ENCODE data around the gene MATCAP1. TPM values are rescaled to one million over a fixed set of nuclear protein-coding genes. Genes with fewer than 3 reads are reported as not detected.

Gene MATCAP1
- total RNA-seq, 2 experiments from 2014 or later, result 9.7 to 10.6 TPM

- TF ChIP-seq CTCF (IDR thresholded peaks at IDR 0.05), result no peak
- peak in 1 of 14 experiments; percentile 23 for DNase-seq
- Mint-ChIP-seq H3K27ac (peak overlapping the region; percentile 92), H3K27me3 (no peaks in the 10 kb centered on the region), H3K9me3 (no peaks in the 10 kb centered on the region), H3K4me1 (ENCODE audit: low read depth) (peaks cover 54% of the 10 kb centered on the region), H3K4me3 (peak overlapping the region; percentile 39), H3K36me3 (ENCODE audit: low read depth) (peaks cover 26% of the 10 kb centered on the region)
- intact Hi-C loops (cut with DNase I, micrococcal nuclease), result loop anchor here in 1 of 2 experiments (10.0 kb wide), 1 partner anchor 621 kb away; the partner anchor contains the start of genes CENPT, NUTF2 and THAP11
- H3K4me3 ChIP-seq (ENCODE audit: low read length), result no peak overlapping the region
- ChIA-PET CTCF (interaction anchor here (1.2 kb wide), 1 partner anchor 69 kb away, joined by 3 read pairs; no protein-coding TSS in a partner anchor), POLR2A (interaction anchor here (0.6 to 1.3 kb wide), 4 partner anchors 21 to 206 kb away, joined by 3 read pairs; partner anchors contain the start of genes FHOD1 and SLC9A5)
- H3K27me3 ChIP-seq (ENCODE audit: control insufficient read depth in 1 of 2, insufficient read depth in 2 of 2, low read length in 2 of 2), result no peaks in the 10 kb centered on the region
- H3K27ac ChIP-seq (ENCODE audit: low read depth in 1 of 2, low read length in 2 of 2), result peak overlapping the region; percentile 4 to 61
- no peak for ATAC-seq (ENCODE audit: poor library complexity)
- H3K4me1 ChIP-seq (ENCODE audit: insufficient read depth, low read length), result peaks cover 55% of the 10 kb centered on the region
- no peaks in the 10 kb centered on the region for H3K9me3 ChIP-seq (ENCODE audit: control insufficient read depth in 1 of 2, insufficient read depth in 1 of 2, low read length in 2 of 2)
- peaks cover 10% of the 10 kb centered on the region for H3K36me3 ChIP-seq (ENCODE audit: insufficient read depth, low read length)
These were observed 40.2 kb upstream of the MATCAP1 start for GRCh38 chr16:67223992-67224391.

- Histone ChIP-seq H3K27me3 (ENCODE audit: control insufficient read depth in 1 of 2, insufficient read depth in 2 of 2, low read length in 2 of 2) (no peaks in the 10 kb centered on the region), H3K9me3 (ENCODE audit: control insufficient read depth in 1 of 2, insufficient read depth in 1 of 2, low read length in 2 of 2) (no peaks in the 10 kb centered on the region), H3K4me1 (ENCODE audit: insufficient read depth, low read length) (no peaks in the 10 kb centered on the region), H3K4me3 (ENCODE audit: low read length) (no peak overlapping the region), H3K27ac (ENCODE audit: low read depth in 1 of 2, low read length in 2 of 2) (no peak overlapping the region), H3K36me3 (ENCODE audit: insufficient read depth, low read length) (no peaks in the 10 kb centered on the region)
- no peak for DNase-seq
- intact Hi-C loops (cut with DNase I, micrococcal nuclease), result no loop called here
- H3K36me3 Mint-ChIP-seq (ENCODE audit: low read depth), result peaks cover 9% of the 10 kb centered on the region
- CTCF ChIA-PET, result interaction anchor here (0.7 kb wide), 1 partner anchor 19 kb away, joined by 3 read pairs; no protein-coding TSS in a partner anchor
- no peak overlapping the region for H3K4me3 Mint-ChIP-seq
- H3K27me3 Mint-ChIP-seq, result no peaks in the 10 kb centered on the region
- TF ChIP-seq CTCF (IDR thresholded peaks at IDR 0.05), result no peak
- POLR2A ChIA-PET, result no interaction called here
- no peak overlapping the region for H3K27ac Mint-ChIP-seq
- no peaks in the 10 kb centered on the region for H3K9me3 Mint-ChIP-seq
- no peaks in the 10 kb centered on the region for H3K4me1 Mint-ChIP-seq (ENCODE audit: low read depth)
- ATAC-seq (ENCODE audit: poor library complexity), result no peak
These were observed 33.1 kb upstream of the MATCAP1 start for GRCh38 chr16:67216612-67217490.

- no peaks in the 10 kb centered on the region for H3K9me3 Mint-ChIP-seq
- H3K36me3 ChIP-seq (ENCODE audit: insufficient read depth, low read length), result peaks cover 6% of the 10 kb centered on the region
- H3K4me3 ChIP-seq (ENCODE audit: low read length), result no peak overlapping the region
- H3K27ac ChIP-seq (ENCODE audit: low read depth in 1 of 2, low read length in 2 of 2), result no peak overlapping the region
- no peaks in the 10 kb centered on the region for H3K9me3 ChIP-seq (ENCODE audit: control insufficient read depth in 1 of 2, insufficient read depth in 1 of 2, low read length in 2 of 2)
- peaks cover 9% of the 10 kb centered on the region for H3K36me3 Mint-ChIP-seq (ENCODE audit: low read depth)
- H3K27ac Mint-ChIP-seq, result no peak overlapping the region
- H3K27me3 ChIP-seq (ENCODE audit: control insufficient read depth in 1 of 2, insufficient read depth in 2 of 2, low read length in 2 of 2), result no peaks in the 10 kb centered on the region
- no peaks in the 10 kb centered on the region for H3K4me1 ChIP-seq (ENCODE audit: insufficient read depth, low read length)
- H3K4me3 Mint-ChIP-seq, result no peak overlapping the region
- intact Hi-C loops (cut with DNase I, micrococcal nuclease), result no loop called here
- DNase-seq (no peak), ATAC-seq (ENCODE audit: poor library complexity) (no peak)
- POLR2A ChIA-PET, result interaction anchor here (1.8 kb wide), 1 partner anchor 11 kb away, joined by 9 read pairs; the partner anchor contains the start of gene TMEM208
- no peak for TF ChIP-seq CTCF (IDR thresholded peaks at IDR 0.05)
- no peaks in the 10 kb centered on the region for H3K4me1 Mint-ChIP-seq (ENCODE audit: low read depth)
- H3K27me3 Mint-ChIP-seq, result no peaks in the 10 kb centered on the region
- CTCF ChIA-PET, result no interaction called here
These were observed 31.9 kb upstream of the MATCAP1 start for GRCh38 chr16:67215706-67216105.

All from CD4-positive, alpha-beta T cell (primary cell).